NB4 (cell line): Measurements from ENCODE around the gene HIVEP2.

Source experiments
- DNase-seq: peaks from one replicate; pipeline ENCODE4 v3.0.0; 2010; ENCODE audit warnings: low read depth
- H3K4me3 ChIP-seq: one replicate; pipeline ENCODE4 v1.5.1; 2011; ENCODE audit warnings: mild to moderate bottlenecking, low read depth, low read length, moderate library complexity
- MYC ChIP-seq: IDR thresholded peaks from 2 replicates; pipeline ENCODE4 v1.6.1; 2011; ENCODE audit warnings: low read depth, low read length
- POLR2A ChIP-seq: IDR thresholded peaks from 2 replicates; pipeline ENCODE4 v1.6.1; 2011; ENCODE audit warnings: mild to moderate bottlenecking; ENCODE audit not compliant: insufficient read length; ENCODE audit errors: extremely low read depth
- TF ChIP-seq, protein P1 (sequence below): IDR thresholded peaks from 2 replicates; pipeline ENCODE4 v1.6.1; 2011; ENCODE audit warnings: low read depth, low read length
- TF ChIP-seq, protein P2 (sequence below): IDR thresholded peaks from one replicate; pipeline ENCODE4 v1.5.1; 2012; ENCODE audit warnings: low read depth, low read length

HIVEP2 gene

DNA sequence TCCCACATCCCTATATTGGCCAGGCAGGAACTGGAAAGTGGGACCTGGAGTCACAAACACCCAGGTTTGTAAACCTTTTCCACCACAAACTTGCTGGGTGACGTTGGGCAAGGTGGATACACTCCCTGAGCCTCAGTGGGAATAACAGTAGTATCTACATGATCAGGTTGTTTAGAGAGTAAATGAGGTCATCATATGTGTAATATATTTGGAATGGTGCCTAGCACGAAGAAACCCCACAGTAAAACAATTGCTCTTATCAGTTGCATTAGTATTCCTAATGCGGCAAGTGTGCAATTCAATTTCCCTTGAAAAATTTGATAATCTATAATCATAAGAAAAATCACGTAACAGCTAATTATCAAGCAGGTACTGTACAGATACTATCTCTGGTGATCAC is 51.9 kb downstream of the HIVEP2 start:
- DNase-seq = no peak
- TF ChIP-seq, protein P1, sequence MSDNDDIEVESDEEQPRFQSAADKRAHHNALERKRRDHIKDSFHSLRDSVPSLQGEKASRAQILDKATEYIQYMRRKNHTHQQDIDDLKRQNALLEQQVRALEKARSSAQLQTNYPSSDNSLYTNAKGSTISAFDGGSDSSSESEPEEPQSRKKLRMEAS = no peak
- TF ChIP-seq POLR2A (no peak), MYC (no peak)
- TF ChIP-seq, protein P2, sequence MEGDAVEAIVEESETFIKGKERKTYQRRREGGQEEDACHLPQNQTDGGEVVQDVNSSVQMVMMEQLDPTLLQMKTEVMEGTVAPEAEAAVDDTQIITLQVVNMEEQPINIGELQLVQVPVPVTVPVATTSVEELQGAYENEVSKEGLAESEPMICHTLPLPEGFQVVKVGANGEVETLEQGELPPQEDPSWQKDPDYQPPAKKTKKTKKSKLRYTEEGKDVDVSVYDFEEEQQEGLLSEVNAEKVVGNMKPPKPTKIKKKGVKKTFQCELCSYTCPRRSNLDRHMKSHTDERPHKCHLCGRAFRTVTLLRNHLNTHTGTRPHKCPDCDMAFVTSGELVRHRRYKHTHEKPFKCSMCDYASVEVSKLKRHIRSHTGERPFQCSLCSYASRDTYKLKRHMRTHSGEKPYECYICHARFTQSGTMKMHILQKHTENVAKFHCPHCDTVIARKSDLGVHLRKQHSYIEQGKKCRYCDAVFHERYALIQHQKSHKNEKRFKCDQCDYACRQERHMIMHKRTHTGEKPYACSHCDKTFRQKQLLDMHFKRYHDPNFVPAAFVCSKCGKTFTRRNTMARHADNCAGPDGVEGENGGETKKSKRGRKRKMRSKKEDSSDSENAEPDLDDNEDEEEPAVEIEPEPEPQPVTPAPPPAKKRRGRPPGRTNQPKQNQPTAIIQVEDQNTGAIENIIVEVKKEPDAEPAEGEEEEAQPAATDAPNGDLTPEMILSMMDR = no peak
- H3K4me3 ChIP-seq = no peak overlapping the region

DNA sequence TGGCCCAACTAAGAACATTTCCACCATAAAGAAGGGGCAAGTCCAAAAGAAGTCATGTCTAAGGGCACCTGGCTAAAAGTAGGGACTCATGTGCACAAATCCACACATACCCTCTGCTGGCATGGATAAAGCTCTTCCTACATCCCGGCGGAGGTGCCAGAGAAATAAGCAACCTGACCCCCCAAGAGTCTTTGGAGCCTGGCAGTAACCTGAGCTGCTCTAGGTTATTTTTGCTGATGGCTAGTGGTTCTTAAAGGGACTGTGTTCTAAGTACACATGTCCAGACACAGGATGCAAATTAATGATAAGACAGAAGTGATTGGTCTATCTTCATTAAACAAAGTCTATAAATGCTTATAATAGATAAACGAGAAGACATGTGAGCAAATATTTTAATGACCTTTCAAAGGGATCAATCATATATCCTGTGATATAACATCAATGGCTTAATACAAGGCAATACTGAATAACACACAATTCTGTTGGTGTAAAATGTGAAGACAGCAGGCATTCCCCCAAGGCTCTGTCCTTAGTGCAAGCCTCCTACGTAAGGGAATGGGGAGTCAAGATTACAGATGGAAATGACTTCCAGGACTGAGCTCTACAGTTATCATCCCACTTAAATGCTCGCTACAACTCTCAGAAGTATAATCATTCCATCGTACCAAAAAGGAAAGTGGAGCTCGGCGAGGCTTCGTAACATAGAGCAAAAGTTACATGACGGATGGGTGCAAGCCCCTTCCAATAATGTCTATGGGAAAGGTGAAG is 52.5 kb downstream of the HIVEP2 start:
- DNase-seq = no peak
- no peak overlapping the region for H3K4me3 ChIP-seq
- TF ChIP-seq, protein P1 = no peak
- TF ChIP-seq POLR2A (no peak), MYC (no peak)

DNA sequence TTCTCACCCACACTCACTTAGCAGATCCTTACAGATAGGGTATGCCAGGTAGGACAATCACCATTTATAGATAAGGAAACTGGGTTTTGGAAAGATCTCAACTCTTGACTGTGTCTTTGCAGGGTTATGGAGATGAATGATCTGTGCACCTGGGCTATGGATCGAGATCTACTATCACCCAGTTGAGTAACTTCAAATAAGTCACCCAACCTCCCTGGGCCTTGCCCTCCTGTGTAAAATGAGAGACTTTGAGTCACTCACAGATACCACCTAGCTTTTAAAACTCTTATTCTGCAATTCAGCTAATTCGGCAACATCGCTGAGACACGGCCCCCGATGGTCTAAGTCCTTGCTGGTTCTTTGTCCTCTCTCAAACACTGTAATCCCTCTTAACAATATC is 53.5 kb downstream of the HIVEP2 start:
- H3K4me3 ChIP-seq = no peak overlapping the region
- DNase-seq = no peak
- TF ChIP-seq, protein P1 = no peak
- no peak for TF ChIP-seq MYC
- no peak for TF ChIP-seq POLR2A
- TF ChIP-seq, protein P2 = no peak

DNA sequence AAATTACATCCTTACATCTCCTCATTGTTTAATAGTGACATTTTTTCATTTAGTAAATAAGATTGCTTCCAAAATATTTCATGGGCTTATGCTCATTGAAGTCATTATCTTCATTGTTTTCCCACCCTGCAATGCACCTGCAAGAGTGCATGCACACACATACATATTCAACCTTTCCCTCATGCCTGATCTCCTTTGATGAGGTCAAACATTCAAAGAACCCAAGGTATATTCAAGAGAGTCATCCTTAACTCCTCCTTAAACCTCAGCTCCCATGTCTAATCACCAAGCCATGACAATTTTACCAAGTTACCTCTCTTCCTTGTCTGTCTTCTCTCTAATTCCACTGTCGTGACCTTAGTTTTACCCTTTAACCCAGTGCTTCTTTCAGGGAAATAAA is 56.5 kb downstream of the HIVEP2 start:
- TF ChIP-seq, protein P2 = no peak
- TF ChIP-seq, protein P1 = no peak
- no peak for TF ChIP-seq MYC
- no peak for TF ChIP-seq POLR2A
- H3K4me3 ChIP-seq = no peak overlapping the region
- DNase-seq = no peak

DNA sequence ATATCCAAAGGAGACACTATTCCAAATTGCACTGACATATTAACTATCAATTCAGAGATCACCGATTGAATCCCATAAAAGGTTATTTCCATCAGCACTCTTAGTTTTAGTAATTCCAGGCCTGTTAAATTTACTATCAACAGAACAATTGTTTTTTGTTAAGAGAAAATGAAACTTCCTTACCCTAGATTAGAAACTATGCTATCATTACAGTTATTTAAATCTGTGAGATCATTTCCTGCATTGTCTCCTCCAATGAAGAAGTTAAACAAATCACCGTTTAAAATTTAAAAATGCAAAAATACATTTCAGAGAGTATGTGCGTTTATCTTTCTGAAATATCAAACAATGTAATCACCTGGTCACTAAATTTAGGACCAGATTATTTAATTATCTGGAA is 57.5 kb downstream of the HIVEP2 start:
- DNase-seq = no peak
- TF ChIP-seq POLR2A (no peak), MYC (no peak)
- TF ChIP-seq, protein P2 = no peak
- TF ChIP-seq, protein P1 = no peak
- no peak overlapping the region for H3K4me3 ChIP-seq

DNA sequence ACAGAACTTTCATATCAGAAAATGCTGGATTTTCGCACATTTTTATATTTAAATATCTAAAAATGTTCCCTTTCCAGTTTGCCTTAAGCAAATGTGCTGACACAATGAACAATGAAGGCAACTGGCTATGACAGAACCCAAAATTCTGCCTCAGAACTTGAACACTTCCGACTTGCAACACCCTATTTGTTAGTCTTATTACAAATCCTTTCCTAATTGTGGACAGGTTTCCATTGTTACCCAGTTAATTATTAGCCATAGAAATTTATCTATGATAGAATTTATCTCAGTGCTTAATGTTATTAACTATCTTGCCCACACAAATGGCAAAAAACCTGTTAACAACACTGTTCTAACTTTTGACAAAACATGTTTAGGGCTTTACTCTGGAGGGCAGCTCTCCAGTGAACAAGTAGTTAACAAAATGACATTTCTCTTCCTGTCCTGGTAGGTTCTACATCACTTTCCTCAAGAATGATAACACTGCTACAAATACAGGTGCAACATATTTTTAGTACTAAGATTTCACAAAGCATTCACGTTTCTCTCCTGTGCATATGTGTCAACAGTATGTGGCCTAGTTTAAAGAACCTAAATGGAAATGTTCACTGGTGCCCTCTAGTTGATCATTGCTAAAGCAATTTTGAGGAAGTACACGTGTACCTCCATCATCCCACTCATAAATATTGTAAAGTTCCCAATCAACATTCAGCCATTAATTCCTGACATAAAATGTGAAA is 58.4 kb downstream of the HIVEP2 start:
- TF ChIP-seq, protein P2 = peak; percentile 13
- TF ChIP-seq, protein P1 = peak; percentile 79
- TF ChIP-seq POLR2A (no peak), MYC (no peak)
- peak; percentile 78 for DNase-seq
- no peak overlapping the region for H3K4me3 ChIP-seq
